ENCODE data around the gene TBC1D30. TPM values are rescaled to one million over a fixed set of nuclear protein-coding genes. Genes with fewer than 3 reads are reported as not detected.

The TBC1D30 gene
- total RNA-seq, 1 experiment from 2014 or later: 8.9 TPM

GRCh38 chr12:64785838-64786237, 38.6 kb upstream of the TBC1D30 start:
- H3K27ac ChIP-seq (ENCODE audit: low read length): no peak overlapping the region
- H3K4me1 ChIP-seq (ENCODE audit: control insufficient read depth, insufficient read depth, low read length): no peaks in the 10 kb centered on the region
- no peaks in the 10 kb centered on the region; the same call in 1 of the 2 replicates for H3K36me3 ChIP-seq (ENCODE audit: control insufficient read depth, insufficient read depth, low read length)
- DNase-seq (ENCODE audit: low read depth, low spot score) (no peak), ATAC-seq (no peak)
- intact Hi-C loops (cut with micrococcal nuclease; ENCODE audit: unreplicated experiment) (no loop called here), in situ Hi-C loops (cut with HindIII; ENCODE audit: low pct_unique_long_range_greater_than_20kb, low sequenced_read_pairs) (no loop called here)
- no TSS peak for BruUV-seq (replicated peaks)
- ChIA-PET CTCF (no interaction called here), POLR2A (interaction anchor here (0.7 kb wide), 1 partner anchor 10 kb away, joined by 3 read pairs; no protein-coding TSS in a partner anchor)
- H3K9me3 ChIP-seq (ENCODE audit: control insufficient read depth, insufficient read depth, low read depth, low read length): no peaks in the 10 kb centered on the region
- H3K27me3 ChIP-seq (ENCODE audit: control insufficient read depth, insufficient read depth, low read length): peaks cover 5% of the 10 kb centered on the region
- TF ChIP-seq SIN3A (IDR thresholded peaks at IDR 0.05; ENCODE audit: borderline replicate concordance, insufficient read depth, low read depth, low read length): no peak
- no peak for TF ChIP-seq CTCF (IDR thresholded peaks at IDR 0.05)
- TF ChIP-seq TCF7L2 (IDR thresholded peaks at IDR 0.05; ENCODE audit: low read depth, low read length): no peak
- no peak for TF ChIP-seq REST (IDR thresholded peaks at IDR 0.05; ENCODE audit: insufficient read depth in 1 of 2, low read depth in 2 of 2, low read length in 1 of 2)
- no peak for TF ChIP-seq POLR2AphosphoS5 (IDR thresholded peaks at IDR 0.05; ENCODE audit: low read depth, low read length)
- no peak overlapping the region for H3K4me3 ChIP-seq (ENCODE audit: low read depth in 2 of 2, low read length in 2 of 2)

GRCh38 chr12:64790166-64790565, 34.3 kb upstream of the TBC1D30 start:
- no peaks in the 10 kb centered on the region for H3K36me3 ChIP-seq (ENCODE audit: control insufficient read depth, insufficient read depth, low read length)
- ATAC-seq (no peak), DNase-seq (ENCODE audit: low read depth, low spot score) (no peak)
- ChIA-PET CTCF (no interaction called here), POLR2A (no interaction called here)
- in situ Hi-C loops (cut with HindIII; ENCODE audit: low pct_unique_long_range_greater_than_20kb, low sequenced_read_pairs) (no loop called here), intact Hi-C loops (cut with micrococcal nuclease; ENCODE audit: unreplicated experiment) (no loop called here)
- no peak overlapping the region for H3K27ac ChIP-seq (ENCODE audit: low read length)
- no TSS peak for BruUV-seq (replicated peaks)
- TF ChIP-seq REST (IDR thresholded peaks at IDR 0.05; ENCODE audit: insufficient read depth in 1 of 2, low read depth in 2 of 2, low read length in 1 of 2): no peak
- TF ChIP-seq SIN3A (IDR thresholded peaks at IDR 0.05; ENCODE audit: borderline replicate concordance, insufficient read depth, low read depth, low read length): no peak
- TF ChIP-seq TCF7L2 (IDR thresholded peaks at IDR 0.05; ENCODE audit: low read depth, low read length): no peak
- no peak for TF ChIP-seq POLR2AphosphoS5 (IDR thresholded peaks at IDR 0.05; ENCODE audit: low read depth, low read length)
- TF ChIP-seq CTCF (IDR thresholded peaks at IDR 0.05): no peak
- no peak overlapping the region for H3K4me3 ChIP-seq (ENCODE audit: low read depth in 2 of 2, low read length in 2 of 2)
- H3K27me3 ChIP-seq (ENCODE audit: control insufficient read depth, insufficient read depth, low read length): no peaks in the 10 kb centered on the region
- no peaks in the 10 kb centered on the region for H3K4me1 ChIP-seq (ENCODE audit: control insufficient read depth, insufficient read depth, low read length)
- no peaks in the 10 kb centered on the region for H3K9me3 ChIP-seq (ENCODE audit: control insufficient read depth, insufficient read depth, low read depth, low read length)

Data from Panc1 (cell line).